GM23338 (cell line): ENCODE data around the gene SLC48A1. TPM values are rescaled to one million over a fixed set of nuclear protein-coding genes. Genes with fewer than 3 reads are reported as not detected.

Experiments
- ATAC-seq: fragments of 200-7000 bp; cut with Tn5 transposase; 3 replicates; pipeline ENCODE4 v1.9.1; 2020
- DNase-seq: peaks from one replicate; pipeline ENCODE4 v3.0.0-alpha.2; 2015; ENCODE audit warnings: low spot score
- H2AFZ ChIP-seq: fragments of 200-600 bp; sonication (generic); 2 replicates; pipeline ENCODE4 v1.8.0; 2016; ENCODE audit warnings: antibody characterized with exemption, mild to moderate bottlenecking, moderate library complexity
- H3F3A ChIP-seq: fragments of 200-600 bp; sonication (generic); replicated peaks from 2 replicates; pipeline ENCODE4 v1.8.0; 2017; ENCODE audit warnings: antibody characterized with exemption, mixed run types, low read depth
- H3K27ac ChIP-seq: fragments of 200-600 bp; sonication (generic); 2 replicates; pipeline ENCODE4 v1.6.1; 2016; ENCODE audit warnings: low read depth
- H3K27me3 ChIP-seq: fragments of 200-600 bp; sonication (generic); 2 replicates; pipeline ENCODE4 v1.8.0; 2016; ENCODE audit warnings: mild to moderate bottlenecking, mixed run types, moderate library complexity; ENCODE audit not compliant: insufficient read depth
- H3K36me3 ChIP-seq: fragments of 200-600 bp; sonication (generic); 2 replicates; pipeline ENCODE4 v1.8.0; 2016; ENCODE audit warnings: mild to moderate bottlenecking; ENCODE audit not compliant: insufficient read depth
- H3K4me1 ChIP-seq: fragments of 200-600 bp; sonication (generic); 2 replicates; pipeline ENCODE4 v1.8.0; 2016; ENCODE audit warnings: mild to moderate bottlenecking, moderate library complexity; ENCODE audit not compliant: insufficient read depth
- H3K4me2 ChIP-seq: fragments of 200-600 bp; sonication (generic); 2 replicates; pipeline ENCODE4 v1.7.1; 2017; ENCODE audit warnings: mixed run types
- H3K4me3 ChIP-seq: fragments of 200-600 bp; sonication (generic); 2 replicates; pipeline ENCODE4 v1.6.1; 2016; ENCODE audit warnings: mixed run types
- H3K79me2 ChIP-seq: fragments of 200-600 bp; sonication (generic); replicated peaks from 2 replicates; pipeline ENCODE4 v1.8.0; 2017; ENCODE audit warnings: mild to moderate bottlenecking; ENCODE audit not compliant: insufficient read depth
- H3K9me2 ChIP-seq: fragments of 200-600 bp; sonication (generic); 2 replicates; pipeline ENCODE4 v1.8.0; 2017; ENCODE audit not compliant: insufficient read depth
- H4K20me1 ChIP-seq: fragments of 200-600 bp; sonication (generic); replicated peaks from 2 replicates; pipeline ENCODE4 v1.8.0; 2017; ENCODE audit warnings: mild to moderate bottlenecking; ENCODE audit not compliant: insufficient read depth
- H3K27ac Mint-ChIP-seq: 2 replicates; pipeline ENCODE4 v1.8.0; 2020; ENCODE audit warnings: inconsistent platforms, mild to moderate bottlenecking, moderate library complexity, mixed read lengths
- H3K27me3 Mint-ChIP-seq: 3 replicates; pipeline ENCODE4 v1.8.0; 2022; ENCODE audit warnings: low read depth, mild to moderate bottlenecking, moderate library complexity, mixed read lengths, inconsistent platforms; ENCODE audit not compliant: insufficient read depth, poor library complexity
- H3K36me3 Mint-ChIP-seq: 3 replicates; pipeline ENCODE4 v1.8.0; 2021; ENCODE audit warnings: low read depth, mild to moderate bottlenecking, inconsistent platforms, moderate library complexity, mixed read lengths
- H3K4me1 Mint-ChIP-seq: 3 replicates; pipeline ENCODE4 v1.8.0; 2020; ENCODE audit warnings: mild to moderate bottlenecking, inconsistent platforms, mixed read lengths
- H3K4me3 Mint-ChIP-seq: 3 replicates; pipeline ENCODE4 v1.8.0; 2021; ENCODE audit warnings: moderate library complexity, mild to moderate bottlenecking, inconsistent platforms, mixed read lengths
- H3K9me3 Mint-ChIP-seq: 3 replicates; pipeline ENCODE4 v1.8.0; 2020; ENCODE audit warnings: moderate library complexity, mild to moderate bottlenecking, inconsistent platforms, mixed read lengths
- CREB1 ChIP-seq: fragments of 250-450 bp; sonication (Bioruptor Pico); IDR thresholded peaks from 2 replicates; pipeline ENCODE4 v1.5.0; 2020; ENCODE audit warnings: low read depth, mild to moderate bottlenecking, moderate library complexity
- EZH2phosphoT487 ChIP-seq: fragments of 200-600 bp; sonication (generic); IDR thresholded peaks from one replicate; pipeline ENCODE4 v1.8.1; 2018; ENCODE audit warnings: antibody characterized with exemption; ENCODE audit not compliant: unreplicated experiment
- JUNB ChIP-seq: IDR thresholded peaks from one replicate; pipeline ENCODE4 v1.6.1; 2016; ENCODE audit warnings: antibody characterized with exemption; ENCODE audit not compliant: unreplicated experiment
- POLR2AphosphoS5 ChIP-seq: IDR thresholded peaks from 2 replicates; pipeline ENCODE4 v1.6.1; 2016; ENCODE audit warnings: antibody characterized with exemption, low read depth
- ZNF114 ChIP-seq: fragments of 250-450 bp; sonication (Bioruptor Pico); IDR thresholded peaks from 2 replicates; pipeline ENCODE4 v1.5.0; 2020; ENCODE audit warnings: mild to moderate bottlenecking, moderate library complexity
- ZNF331 ChIP-seq: fragments of 250-450 bp; sonication (Bioruptor Pico); IDR thresholded peaks from 2 replicates; pipeline ENCODE4 v1.5.0; 2020; ENCODE audit warnings: low read depth, mild to moderate bottlenecking, moderate library complexity
- polyA plus RNA-seq: library from polyadenylated mRNA; unstranded; fragments of >200 nt; fragmentation: Nextera tagmentation; extraction: Ambion mirVana; gene quantifications from 2 replicates; pipeline ENCODE4 v1.2.1, GENCODE V29; 2016
- total RNA-seq: library from RNA; depleted of rRNA; stranded (reverse); fragments of >200 nt; shearing (Covaris generic); gene quantifications from 2 replicates; pipeline ENCODE4 v1.2.3, GENCODE V29; 2014
- TF ChIP-seq, protein P1 (sequence below): IDR thresholded peaks from 2 replicates; pipeline ENCODE4 v1.6.1; 2016; ENCODE audit warnings: antibody characterized with exemption
- TF ChIP-seq, protein P2 (sequence below), 2 experiments: fragments of 200-600 bp in 1 of 2; sonication (generic) in 1 of 2; conservative IDR thresholded peaks; 2 replicates each; pipeline versions ENCODE4 v1.5.1 to v1.6.1; 2016 to 2017; ENCODE audit warnings: antibody characterized with exemption in 2 of 2, low read depth in 2 of 2, mild to moderate bottlenecking in 2 of 2, moderate library complexity in 1 of 2
- TF ChIP-seq, protein P3 (sequence below): IDR thresholded peaks from one replicate; pipeline ENCODE4 v1.6.1; 2018; ENCODE audit warnings: antibody characterized with exemption; ENCODE audit not compliant: unreplicated experiment

SLC48A1 gene
- total and polyA plus RNA-seq, 2 experiments from 2014 or later, result 5.8 to 9.0 TPM

DNA sequence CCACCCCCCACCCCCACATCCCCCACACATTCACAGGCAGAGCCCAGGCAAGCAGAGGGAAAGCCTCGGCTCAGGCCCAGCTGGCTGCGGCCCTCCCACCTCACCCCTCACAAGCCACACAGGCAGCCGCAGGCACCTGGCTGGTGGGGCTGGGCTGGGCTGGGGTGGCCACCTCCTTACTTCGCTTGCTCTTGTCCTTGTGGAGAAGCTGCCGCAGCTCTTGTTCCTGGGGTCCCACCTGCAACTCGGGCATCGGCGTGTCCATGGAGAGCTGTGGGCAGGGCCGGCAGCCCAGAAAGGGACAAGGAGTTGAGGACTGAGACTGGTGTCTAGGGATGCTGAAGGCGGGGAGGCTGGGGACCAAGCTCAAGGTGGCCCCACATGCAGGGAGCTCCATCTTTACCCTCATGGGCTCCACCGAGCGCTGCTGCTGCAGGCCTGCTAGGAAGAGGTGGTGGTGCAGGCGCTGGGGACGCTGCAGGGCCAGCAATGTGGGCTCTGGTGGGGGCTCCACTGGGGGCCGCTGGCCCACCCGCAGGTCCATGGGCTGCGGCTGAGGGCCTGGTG is 25.4 kb downstream of the SLC48A1 start:
- Histone ChIP-seq H3K36me3 (peaks cover 10% of the 10 kb centered on the region), H2AFZ (no peak overlapping the region), H3K4me2 (no peak overlapping the region), H3K4me3 (no peak overlapping the region), H4K20me1 (peaks cover 13% of the 10 kb centered on the region), H3K27ac (no peak overlapping the region), H3F3A (no peaks in the 10 kb centered on the region), H3K79me2 (peaks cover 30% of the 10 kb centered on the region), H3K9me2 (no peaks in the 10 kb centered on the region), H3K27me3 (no peaks in the 10 kb centered on the region), H3K4me1 (peaks cover 3% of the 10 kb centered on the region)
- Mint-ChIP-seq H3K4me1 (peaks cover 48% of the 10 kb centered on the region), H3K4me3 (no peak overlapping the region), H3K27me3 (peaks cover 7% of the 10 kb centered on the region), H3K9me3 (peaks cover 2% of the 10 kb centered on the region), H3K27ac (peak overlapping the region; percentile 78; the same call in 1 of the 2 replicates), H3K36me3 (peaks cover 25% of the 10 kb centered on the region)
- DNase-seq (no peak), ATAC-seq (peak; percentile 25)
- TF ChIP-seq CREB1 (CRISPR knock-in tag) (no peak), ZNF114 (CRISPR knock-in tag) (no peak), JUNB (no peak), POLR2AphosphoS5 (no peak), ZNF331 (no peak), EZH2phosphoT487 (no peak)
- TF ChIP-seq, protein P1, sequence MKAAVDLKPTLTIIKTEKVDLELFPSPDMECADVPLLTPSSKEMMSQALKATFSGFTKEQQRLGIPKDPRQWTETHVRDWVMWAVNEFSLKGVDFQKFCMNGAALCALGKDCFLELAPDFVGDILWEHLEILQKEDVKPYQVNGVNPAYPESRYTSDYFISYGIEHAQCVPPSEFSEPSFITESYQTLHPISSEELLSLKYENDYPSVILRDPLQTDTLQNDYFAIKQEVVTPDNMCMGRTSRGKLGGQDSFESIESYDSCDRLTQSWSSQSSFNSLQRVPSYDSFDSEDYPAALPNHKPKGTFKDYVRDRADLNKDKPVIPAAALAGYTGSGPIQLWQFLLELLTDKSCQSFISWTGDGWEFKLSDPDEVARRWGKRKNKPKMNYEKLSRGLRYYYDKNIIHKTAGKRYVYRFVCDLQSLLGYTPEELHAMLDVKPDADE, result no peak
- TF ChIP-seq, protein P2, sequence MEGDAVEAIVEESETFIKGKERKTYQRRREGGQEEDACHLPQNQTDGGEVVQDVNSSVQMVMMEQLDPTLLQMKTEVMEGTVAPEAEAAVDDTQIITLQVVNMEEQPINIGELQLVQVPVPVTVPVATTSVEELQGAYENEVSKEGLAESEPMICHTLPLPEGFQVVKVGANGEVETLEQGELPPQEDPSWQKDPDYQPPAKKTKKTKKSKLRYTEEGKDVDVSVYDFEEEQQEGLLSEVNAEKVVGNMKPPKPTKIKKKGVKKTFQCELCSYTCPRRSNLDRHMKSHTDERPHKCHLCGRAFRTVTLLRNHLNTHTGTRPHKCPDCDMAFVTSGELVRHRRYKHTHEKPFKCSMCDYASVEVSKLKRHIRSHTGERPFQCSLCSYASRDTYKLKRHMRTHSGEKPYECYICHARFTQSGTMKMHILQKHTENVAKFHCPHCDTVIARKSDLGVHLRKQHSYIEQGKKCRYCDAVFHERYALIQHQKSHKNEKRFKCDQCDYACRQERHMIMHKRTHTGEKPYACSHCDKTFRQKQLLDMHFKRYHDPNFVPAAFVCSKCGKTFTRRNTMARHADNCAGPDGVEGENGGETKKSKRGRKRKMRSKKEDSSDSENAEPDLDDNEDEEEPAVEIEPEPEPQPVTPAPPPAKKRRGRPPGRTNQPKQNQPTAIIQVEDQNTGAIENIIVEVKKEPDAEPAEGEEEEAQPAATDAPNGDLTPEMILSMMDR (conservative IDR thresholded peaks at IDR 0.05; ENCODE audit: low read depth in 2 of 2), result no peak

DNA sequence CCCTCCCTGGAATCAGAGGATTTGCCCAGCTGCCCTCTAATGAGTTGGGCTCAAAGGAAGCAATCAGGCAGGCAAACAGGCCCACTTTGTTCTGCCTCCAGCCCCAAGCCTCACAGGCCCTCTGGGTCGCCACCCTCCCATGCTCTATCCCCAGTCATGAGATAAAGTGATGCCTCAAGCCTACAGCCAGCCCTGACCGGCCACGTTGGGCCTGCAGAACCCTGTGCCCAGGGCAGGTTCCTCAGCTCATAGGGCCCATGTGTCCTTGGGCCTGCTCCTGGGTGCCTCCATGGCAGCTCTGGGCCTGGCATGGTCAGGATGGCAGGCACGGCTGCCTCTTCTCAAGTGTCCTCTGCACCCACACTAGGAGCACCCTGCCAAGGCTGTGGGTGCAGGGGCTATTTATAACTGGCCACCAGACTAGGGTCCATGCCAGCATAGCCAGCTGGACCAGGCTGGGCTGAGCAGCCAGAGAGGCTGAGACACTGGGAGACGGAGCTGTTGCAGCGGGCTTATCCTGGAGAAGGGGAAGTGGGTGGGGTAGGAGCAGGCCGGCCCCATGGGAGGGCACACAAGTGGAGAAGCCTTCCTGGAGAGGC is 26.4 kb downstream of the SLC48A1 start:
- Histone ChIP-seq H3K27ac (no peak overlapping the region), H3K79me2 (peaks cover 40% of the 10 kb centered on the region), H3K4me3 (no peak overlapping the region), H3K9me2 (no peaks in the 10 kb centered on the region), H3K36me3 (peaks cover 3% of the 10 kb centered on the region; the same call in 1 of the 2 replicates), H2AFZ (no peak overlapping the region), H4K20me1 (peaks cover 13% of the 10 kb centered on the region), H3K27me3 (no peaks in the 10 kb centered on the region), H3K4me1 (peaks cover 3% of the 10 kb centered on the region), H3F3A (no peaks in the 10 kb centered on the region), H3K4me2 (no peak overlapping the region)
- Mint-ChIP-seq H3K36me3 (peaks cover 22% of the 10 kb centered on the region), H3K4me1 (peaks cover 54% of the 10 kb centered on the region), H3K27me3 (peaks cover 9% of the 10 kb centered on the region), H3K9me3 (peaks cover 2% of the 10 kb centered on the region; the same call in 2 of the 3 replicates), H3K27ac (no peak overlapping the region; the same call in 1 of the 2 replicates), H3K4me3 (no peak overlapping the region)
- DNase-seq, result no peak
- ATAC-seq, result no peak
- TF ChIP-seq ZNF331, result no peak
- TF ChIP-seq, protein P3, sequence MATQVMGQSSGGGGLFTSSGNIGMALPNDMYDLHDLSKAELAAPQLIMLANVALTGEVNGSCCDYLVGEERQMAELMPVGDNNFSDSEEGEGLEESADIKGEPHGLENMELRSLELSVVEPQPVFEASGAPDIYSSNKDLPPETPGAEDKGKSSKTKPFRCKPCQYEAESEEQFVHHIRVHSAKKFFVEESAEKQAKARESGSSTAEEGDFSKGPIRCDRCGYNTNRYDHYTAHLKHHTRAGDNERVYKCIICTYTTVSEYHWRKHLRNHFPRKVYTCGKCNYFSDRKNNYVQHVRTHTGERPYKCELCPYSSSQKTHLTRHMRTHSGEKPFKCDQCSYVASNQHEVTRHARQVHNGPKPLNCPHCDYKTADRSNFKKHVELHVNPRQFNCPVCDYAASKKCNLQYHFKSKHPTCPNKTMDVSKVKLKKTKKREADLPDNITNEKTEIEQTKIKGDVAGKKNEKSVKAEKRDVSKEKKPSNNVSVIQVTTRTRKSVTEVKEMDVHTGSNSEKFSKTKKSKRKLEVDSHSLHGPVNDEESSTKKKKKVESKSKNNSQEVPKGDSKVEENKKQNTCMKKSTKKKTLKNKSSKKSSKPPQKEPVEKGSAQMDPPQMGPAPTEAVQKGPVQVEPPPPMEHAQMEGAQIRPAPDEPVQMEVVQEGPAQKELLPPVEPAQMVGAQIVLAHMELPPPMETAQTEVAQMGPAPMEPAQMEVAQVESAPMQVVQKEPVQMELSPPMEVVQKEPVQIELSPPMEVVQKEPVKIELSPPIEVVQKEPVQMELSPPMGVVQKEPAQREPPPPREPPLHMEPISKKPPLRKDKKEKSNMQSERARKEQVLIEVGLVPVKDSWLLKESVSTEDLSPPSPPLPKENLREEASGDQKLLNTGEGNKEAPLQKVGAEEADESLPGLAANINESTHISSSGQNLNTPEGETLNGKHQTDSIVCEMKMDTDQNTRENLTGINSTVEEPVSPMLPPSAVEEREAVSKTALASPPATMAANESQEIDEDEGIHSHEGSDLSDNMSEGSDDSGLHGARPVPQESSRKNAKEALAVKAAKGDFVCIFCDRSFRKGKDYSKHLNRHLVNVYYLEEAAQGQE, result no peak
- TF ChIP-seq POLR2AphosphoS5, result no peak
